K562 (cell line): ENCODE measurements around the gene MATN1.

Experiments
- HMG20A ChIP-seq: fragments of 450-650 bp; formaldehyde crosslinking; conservative IDR thresholded peaks from 2 replicates; pipeline ENCODE4 v1.4.0; 2020; ENCODE audit warnings: mild to moderate bottlenecking, mixed read lengths
- ZNF175 ChIP-seq: fragments of 200-800 bp; sonication (Bioruptor generic); IDR thresholded peaks from 2 replicates; pipeline ENCODE4 v1.6.1; 2016; ENCODE audit warnings: low read depth, mild to moderate bottlenecking, missing genetic modification characterization, missing compliant biosample characterization

DNA sequence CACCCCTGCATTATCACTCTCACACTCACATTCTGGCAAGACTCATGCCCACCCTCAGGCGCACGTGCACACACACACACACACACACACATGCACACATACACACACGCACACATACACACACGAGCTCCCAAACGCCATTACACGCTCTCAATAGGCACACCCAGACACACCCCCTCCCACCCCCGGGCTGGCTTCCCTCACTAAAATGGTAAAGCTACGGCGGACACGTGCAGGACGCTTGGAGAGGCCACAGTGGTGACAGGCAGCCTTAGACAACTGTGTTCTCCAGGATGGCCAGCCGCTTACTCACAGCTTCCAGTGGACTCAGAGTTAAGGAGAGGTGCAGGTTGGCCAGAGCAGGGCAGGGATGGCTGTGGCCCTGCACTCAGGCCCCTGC, 10.1 kb downstream of the MATN1 start:
- TF ChIP-seq ZNF175 (CRISPR knock-in tag) (no peak), HMG20A (no peak)
